SU-DHL-6 (cell line): ENCODE data around the gene ABLIM1.

Experiments used
- CTCF ChIP-seq: fragments of 200-600 bp; sonication (generic); IDR thresholded peaks from one replicate; pipeline ENCODE4 v1.5.1; 2017; ENCODE audit warnings: antibody characterized with exemption, mild to moderate bottlenecking, low read length, moderate library complexity; ENCODE audit not compliant: insufficient read depth, poor library complexity, severe bottlenecking
- EZH2phosphoT487 ChIP-seq: fragments of 200-600 bp; sonication (generic), shearing (Covaris generic); conservative IDR thresholded peaks from 2 replicates; pipeline ENCODE4 v1.6.1; 2018; ENCODE audit warnings: mild to moderate bottlenecking, antibody characterized with exemption, low read length, moderate library complexity, mixed read lengths

- TF ChIP-seq CTCF = no peak
- no peak for TF ChIP-seq EZH2phosphoT487
Measured at GRCh38 chr10:114504769-114505579, 153.1 kb downstream of the ABLIM1 start.
